ENCODE data around the gene TLCD3A.
"Not testable (repeated sequence)": the region's sequence is repeated elsewhere in the genome, so short reads cannot be mapped to it uniquely, and the experiment has no call there.

TLCD3A gene

DNA sequence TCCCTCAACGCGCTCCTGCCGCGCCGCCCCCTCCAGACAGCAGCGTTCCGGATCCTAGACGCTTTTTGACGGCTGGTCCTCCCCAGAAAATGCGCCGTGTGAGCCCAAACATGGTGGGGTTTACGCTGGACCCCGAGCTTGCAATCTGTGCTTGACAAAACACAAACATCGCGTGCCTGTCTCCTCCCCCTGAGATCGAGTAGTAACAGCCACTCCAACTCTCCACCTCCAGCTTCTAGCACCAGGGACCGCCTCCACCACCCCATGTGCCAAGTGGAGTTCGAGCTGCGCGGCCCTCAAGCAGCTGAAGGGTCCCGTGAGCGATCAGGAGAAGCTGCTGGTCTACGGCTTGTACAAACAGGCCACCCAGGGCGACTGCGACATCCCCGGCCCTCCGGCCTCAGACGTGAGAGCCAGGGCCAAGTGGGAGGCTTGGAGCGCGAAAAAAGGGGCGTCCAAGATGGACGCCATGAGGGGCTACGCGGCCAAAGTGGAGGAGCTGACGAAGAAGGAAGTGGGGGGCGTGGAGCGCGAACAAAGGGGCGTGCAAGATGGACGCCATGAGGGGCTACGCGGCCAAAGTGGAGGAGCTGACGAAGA, 20.3 kb downstream of the TLCD3A start:
- ChIA-PET CTCF (interaction anchor here (0.6 kb wide), 1 partner anchor 13 kb away, joined by 3 read pairs; no protein-coding TSS in a partner anchor), POLR2A (interaction anchor here (0.7 to 2.4 kb wide), 2 partner anchors 14 to 29 kb away, joined by 4 to 7 read pairs; partner anchors contain the start of genes GLOD4 and MRM3)
- DNase-seq (ENCODE audit: extremely low spot score), result peak; percentile 53
- no peak for TF ChIP-seq ARNT (IDR thresholded peaks at IDR 0.05)
- TF ChIP-seq SP1 (IDR thresholded peaks at IDR 0.05), result no peak
- TF ChIP-seq CTBP1 (IDR thresholded peaks at IDR 0.05; ENCODE audit: borderline replicate concordance), result no peak
- peak; percentile 73 for TF ChIP-seq L3MBTL2 (conservative IDR thresholded peaks at IDR 0.05)
- TF ChIP-seq ELF4 (IDR thresholded peaks at IDR 0.05), result no peak

GRCh38 chr17:753418-753817, 21.0 kb downstream of the TLCD3A start:
- TF ChIP-seq ZNF384 (IDR thresholded peaks at IDR 0.05), result no peak
- peak; percentile 74 for TF ChIP-seq PKNOX1 (IDR thresholded peaks at IDR 0.05)
- ChIA-PET CTCF (no interaction called here), POLR2A (interaction anchor here (1.1 kb wide), 1 partner anchor 28 kb away, joined by 4 read pairs; the partner anchor contains the start of gene GLOD4)
- no peak for DNase-seq (ENCODE audit: extremely low spot score)

DNA sequence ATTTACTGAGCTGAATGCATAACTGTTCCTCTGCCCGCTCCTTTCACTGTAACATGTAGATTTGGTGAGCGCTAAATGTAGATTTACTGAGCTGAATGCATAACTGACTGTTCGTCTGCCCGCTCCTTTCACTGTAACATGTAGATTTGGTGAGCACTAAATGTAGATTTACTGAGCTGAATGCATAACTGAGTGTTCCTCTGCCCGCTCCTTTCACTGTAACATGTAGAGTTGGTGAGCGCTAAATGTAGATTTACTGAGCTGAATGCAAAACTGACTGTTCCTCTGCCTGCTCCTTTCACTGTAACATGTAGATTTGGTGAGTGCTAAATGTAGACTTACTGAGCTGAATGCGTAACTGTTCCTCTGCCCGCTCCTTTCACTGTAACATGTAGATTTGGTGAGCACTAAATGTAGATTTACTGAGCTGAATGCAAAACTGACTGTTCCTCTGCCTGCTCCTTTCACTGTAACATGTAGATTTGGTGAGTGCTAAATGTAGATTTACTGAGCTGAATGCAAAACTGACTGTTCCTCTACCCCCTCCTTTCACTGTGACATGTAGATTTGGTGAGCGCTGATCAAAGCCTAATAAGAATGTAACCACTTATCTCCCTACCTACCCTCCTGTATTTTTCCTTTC, 23.0 kb downstream of the TLCD3A start:
- POLR2A ChIA-PET, result interaction anchor here (1.1 kb wide), 1 partner anchor 26 kb away, joined by 3 read pairs; the partner anchor contains the start of gene GLOD4
- CTCF ChIA-PET; DNase-seq (ENCODE audit: extremely low spot score): not testable (repeated sequence)

DNA sequence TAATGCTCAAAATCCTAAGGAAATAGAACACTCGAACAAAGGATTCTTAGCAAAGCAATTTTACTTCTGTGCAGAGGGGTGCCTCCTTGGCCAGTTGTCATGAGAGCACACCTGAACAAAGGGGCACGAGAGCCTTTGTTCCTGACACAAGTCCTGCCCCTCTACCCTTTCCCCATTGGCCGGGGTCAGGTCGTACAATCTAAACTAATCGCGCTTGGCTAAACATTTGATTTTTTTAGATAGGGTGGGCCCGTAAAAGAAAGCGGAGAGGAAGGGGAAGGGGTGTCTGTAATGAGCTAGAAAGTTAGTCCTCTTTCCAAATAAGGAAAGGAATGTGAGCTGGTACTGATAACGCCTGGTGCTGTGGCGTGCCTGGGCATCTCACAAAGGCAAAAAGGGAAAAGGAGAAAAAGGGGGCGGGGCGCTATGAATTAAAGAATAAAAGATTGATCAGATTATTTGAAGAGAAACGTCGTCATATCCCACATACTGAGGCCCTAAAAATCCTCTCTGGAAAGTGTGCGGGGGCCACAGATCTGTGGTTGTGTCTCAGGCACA, 23.7 kb downstream of the TLCD3A start:
- CTCF ChIA-PET; POLR2A ChIA-PET; DNase-seq (ENCODE audit: extremely low spot score): not testable (repeated sequence)

GRCh38 chr17:759964-760363, 27.6 kb downstream of the TLCD3A start:
- TF ChIP-seq L3MBTL2 (conservative IDR thresholded peaks at IDR 0.05), result no peak
- TF ChIP-seq FOXA1 (IDR thresholded peaks at IDR 0.05), result no peak
- TF ChIP-seq FOXM1 (IDR thresholded peaks at IDR 0.05; ENCODE audit: borderline replicate concordance), result no peak
- no peak for TF ChIP-seq PKNOX1 (IDR thresholded peaks at IDR 0.05)
- no peak for TF ChIP-seq NFRKB (IDR thresholded peaks at IDR 0.05)
- TF ChIP-seq FOXK2 (IDR thresholded peaks at IDR 0.05), result no peak
- TF ChIP-seq HDGF (IDR thresholded peaks at IDR 0.05; ENCODE audit: borderline replicate concordance), result no peak
- TF ChIP-seq LEF1 (IDR thresholded peaks at IDR 0.05; ENCODE audit: borderline replicate concordance), result no peak
- no peak for TF ChIP-seq ELF4 (IDR thresholded peaks at IDR 0.05)
- no peak for TF ChIP-seq SUZ12 (IDR thresholded peaks at IDR 0.05)
- no peak for TF ChIP-seq BHLHE40 (IDR thresholded peaks at IDR 0.05; ENCODE audit: borderline replicate concordance)
- no peak for TF ChIP-seq ARNT (IDR thresholded peaks at IDR 0.05)
- ChIA-PET CTCF (no interaction called here), POLR2A (no interaction called here)
- DNase-seq (ENCODE audit: extremely low spot score), result no peak

DNA sequence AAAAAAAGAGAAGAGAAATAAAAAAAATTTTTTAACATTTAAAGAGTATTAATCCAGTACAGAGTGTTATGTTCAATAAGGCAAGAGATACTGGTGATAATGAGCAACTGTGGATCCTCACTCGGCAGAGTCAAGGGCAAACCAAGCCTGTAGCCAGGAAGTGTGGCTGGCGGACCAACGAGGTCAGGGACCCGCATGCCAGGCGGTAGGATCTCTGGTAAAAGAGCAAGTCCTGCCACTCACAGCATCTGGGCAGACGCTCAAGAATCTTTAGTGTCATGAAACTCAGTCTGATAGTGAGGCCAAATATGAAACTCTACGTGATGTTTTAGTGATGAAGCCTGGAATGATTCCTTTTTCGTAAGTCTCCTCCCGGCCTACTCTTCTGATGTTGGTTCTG, 28.0 kb downstream of the TLCD3A start:
- CTCF ChIA-PET, result no interaction called here

More for the DNA sequence above, 28.0 kb downstream of the TLCD3A start:
- TF ChIP-seq SP1 (IDR thresholded peaks at IDR 0.05) (no peak), PKNOX1 (IDR thresholded peaks at IDR 0.05) (no peak), ARNT (IDR thresholded peaks at IDR 0.05) (no peak), LEF1 (IDR thresholded peaks at IDR 0.05; ENCODE audit: borderline replicate concordance) (no peak), NFRKB (IDR thresholded peaks at IDR 0.05) (no peak), BHLHE40 (IDR thresholded peaks at IDR 0.05; ENCODE audit: borderline replicate concordance) (no peak), FOXA1 (IDR thresholded peaks at IDR 0.05) (no peak), FOXM1 (IDR thresholded peaks at IDR 0.05; ENCODE audit: borderline replicate concordance) (no peak), SUZ12 (IDR thresholded peaks at IDR 0.05) (no peak), CTBP1 (IDR thresholded peaks at IDR 0.05; ENCODE audit: borderline replicate concordance) (no peak), ZNF384 (IDR thresholded peaks at IDR 0.05) (no peak), HDGF (IDR thresholded peaks at IDR 0.05; ENCODE audit: borderline replicate concordance) (no peak), ELF4 (IDR thresholded peaks at IDR 0.05) (no peak), TARDBP (IDR thresholded peaks at IDR 0.05) (no peak), L3MBTL2 (conservative IDR thresholded peaks at IDR 0.05) (no peak), FOXK2 (IDR thresholded peaks at IDR 0.05) (no peak)
- POLR2A ChIA-PET, result no interaction called here
- DNase-seq (ENCODE audit: extremely low spot score), result no peak

Measured in HEK293T (cell line).